Large intestine (tissue), 3 donors: ENCODE measurements around the gene SGK2. TPM values are rescaled to one million over a fixed set of nuclear protein-coding genes. Genes with fewer than 3 reads are reported as not detected.
A peak's percentile ranks its signal among the peaks of the same experiment; 100 is the strongest.
"Not testable (repeated sequence)": the region's sequence is repeated elsewhere in the genome, so short reads cannot be mapped to it uniquely, and the experiment has no call there.

Source experiments
- DNase-seq, 2 donors: peaks; one replicate each; pipeline versions ENCODE4 v3.0.0 to v3.0.0-alpha.2; 2013
- H3K27ac ChIP-seq: one replicate; pipeline ENCODE4 v1.5.1; 2013; ENCODE audit warnings: low read length
- H3K27me3 ChIP-seq: 2 replicates; pipeline ENCODE4 v1.6.1; 2013; ENCODE audit warnings: low read length; ENCODE audit not compliant: control insufficient read depth, insufficient read depth
- H3K36me3 ChIP-seq: 2 replicates; pipeline ENCODE4 v1.6.1; 2013; ENCODE audit warnings: low read length; ENCODE audit not compliant: control insufficient read depth, insufficient read depth
- H3K4me1 ChIP-seq: one replicate; pipeline ENCODE4 v1.6.1; 2013; ENCODE audit warnings: low read length; ENCODE audit not compliant: control insufficient read depth, insufficient read depth
- H3K4me3 ChIP-seq: one replicate; pipeline ENCODE4 v1.5.1; 2013; ENCODE audit warnings: low read length
- H3K9me3 ChIP-seq: one replicate; pipeline ENCODE4 v1.6.1; 2013; ENCODE audit warnings: mild to moderate bottlenecking, low read depth, low read length, moderate library complexity; ENCODE audit not compliant: control insufficient read depth
- WGBS: methylation state at CpG from one replicate; pipeline ENCODE4 v1.1.5; 2013; ENCODE audit warnings: low lambda C conversion rate; ENCODE audit not compliant: insufficient coverage; 5-methylcytosine and 5-hydroxymethylcytosine counted together
- polyA plus RNA-seq: library from polyadenylated mRNA; unstranded; fragments of 120-200 nt; gene quantifications from one replicate; pipeline ENCODE4 v1.2.1, GENCODE V29; 2013

SGK2 gene
- polyA plus RNA-seq, 1 donor: 21.9 TPM

DNA sequence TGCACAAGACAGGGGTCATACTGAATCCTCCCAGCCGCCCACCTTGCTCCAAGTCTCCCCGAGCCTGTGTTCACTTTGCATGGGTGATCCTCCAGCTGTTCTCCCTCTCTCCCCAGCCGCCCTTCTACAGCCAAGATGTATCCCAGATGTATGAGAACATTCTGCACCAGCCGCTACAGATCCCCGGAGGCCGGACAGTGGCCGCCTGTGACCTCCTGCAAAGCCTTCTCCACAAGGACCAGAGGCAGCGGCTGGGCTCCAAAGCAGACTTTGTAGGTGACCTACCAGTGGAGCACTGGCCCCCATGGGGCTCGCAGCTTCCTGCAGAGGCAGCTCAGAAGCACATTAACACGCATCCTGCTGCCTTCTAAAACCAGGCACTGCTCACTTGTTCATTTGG is 17.3 kb downstream of the SGK2 start:
- H3K27me3 ChIP-seq: no peaks in the 10 kb centered on the region
- H3K9me3 ChIP-seq: no peaks in the 10 kb centered on the region
- no peak overlapping the region for H3K27ac ChIP-seq
- no peak overlapping the region for H3K4me3 ChIP-seq
- H3K36me3 ChIP-seq: peaks cover 41% of the 10 kb centered on the region
- DNase-seq: no peak
- H3K4me1 ChIP-seq: peaks cover 3% of the 10 kb centered on the region
- no CpG with 5 or more reads among the region's 10 CpGs for whole genome bisulfite sequencing

GRCh38 chr20:43579861-43580793 is 21.3 kb downstream of the SGK2 start:
- Histone ChIP-seq H3K9me3 (no peaks in the 10 kb centered on the region), H3K27me3 (no peaks in the 10 kb centered on the region), H3K36me3 (peaks cover 33% of the 10 kb centered on the region), H3K4me1 (peaks cover 4% of the 10 kb centered on the region), H3K4me3 (no peak overlapping the region), H3K27ac (no peak overlapping the region)
- DNase-seq: no peak
- 100% methylated on average over 2 of the region's 7 CpGs for WGBS

- H3K9me3 ChIP-seq: no peaks in the 10 kb centered on the region
- peaks cover 18% of the 10 kb centered on the region for H3K36me3 ChIP-seq
- no peaks in the 10 kb centered on the region for H3K27me3 ChIP-seq
- no peak for DNase-seq
- no CpG with 5 or more reads among the region's 7 CpGs for WGBS
- H3K4me3 ChIP-seq: no peak overlapping the region
- peak overlapping the region; percentile 80 for H3K27ac ChIP-seq
- H3K4me1 ChIP-seq: peaks cover 7% of the 10 kb centered on the region
Measured at GRCh38 chr20:43583133-43583864, 24.5 kb downstream of the SGK2 start.

DNA sequence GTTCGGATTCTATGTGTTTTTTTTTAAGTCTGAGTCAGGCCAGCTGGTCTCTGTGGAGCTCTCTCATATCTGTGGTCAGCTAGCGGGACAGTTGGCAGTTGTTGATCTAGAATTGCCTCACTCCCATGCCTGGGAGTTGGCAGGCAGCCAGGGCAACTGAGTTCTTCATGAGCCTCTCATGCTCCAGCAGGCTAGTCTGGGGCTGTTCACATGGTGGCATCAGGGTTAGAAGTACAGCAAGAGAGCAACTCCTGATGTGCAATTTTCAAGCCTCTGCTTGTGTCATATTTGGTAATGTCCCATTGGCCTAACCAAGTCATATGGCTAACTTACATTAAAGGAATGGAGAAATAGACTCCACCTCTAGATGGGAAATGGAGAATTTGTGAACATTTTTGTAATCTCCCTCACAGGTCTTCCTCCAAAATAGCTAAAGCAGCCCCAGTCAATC is 25.2 kb downstream of the SGK2 start:
- 100% methylated on average over 1 of the region's 2 CpGs for WGBS
- H3K9me3 ChIP-seq: no peaks in the 10 kb centered on the region
- peak; percentile 65 to 73 for DNase-seq
- H3K27ac ChIP-seq: peak overlapping the region; percentile 80
- no peaks in the 10 kb centered on the region for H3K27me3 ChIP-seq
- H3K36me3 ChIP-seq: peaks cover 15% of the 10 kb centered on the region
- peaks cover 7% of the 10 kb centered on the region for H3K4me1 ChIP-seq
- no peak overlapping the region for H3K4me3 ChIP-seq

DNA sequence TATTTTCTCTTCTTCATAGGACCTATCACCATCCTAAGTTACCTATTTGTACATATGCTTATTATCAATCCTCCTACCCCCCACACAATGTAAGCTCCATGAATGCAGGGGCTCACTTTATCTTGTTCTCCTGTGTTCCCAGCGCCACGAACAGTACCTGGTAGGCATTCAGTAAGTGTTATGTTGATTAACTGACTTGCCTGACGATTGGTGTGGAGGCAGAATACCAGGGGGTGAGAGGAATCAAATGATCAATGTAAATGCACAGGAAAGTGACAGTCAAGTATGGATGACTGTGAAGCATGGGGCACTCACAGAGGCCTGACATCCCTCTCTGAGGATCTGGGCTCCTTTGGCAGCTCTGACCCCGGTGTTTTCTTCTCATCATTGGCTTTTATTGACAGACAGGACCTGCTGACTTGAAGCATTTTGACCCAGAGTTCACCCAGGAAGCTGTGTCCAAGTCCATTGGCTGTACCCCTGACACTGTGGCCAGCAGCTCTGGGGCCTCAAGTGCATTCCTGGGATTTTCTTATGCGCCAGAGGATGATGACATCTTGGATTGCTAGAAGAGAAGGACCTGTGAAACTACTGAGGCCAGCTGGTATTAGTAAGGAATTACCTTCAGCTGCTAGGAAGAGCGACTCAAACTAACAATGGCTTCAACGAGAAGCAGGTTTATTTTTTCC is 25.8 kb downstream of the SGK2 start:
- Histone ChIP-seq H3K36me3 (peaks cover 12% of the 10 kb centered on the region), H3K27me3 (no peaks in the 10 kb centered on the region), H3K9me3 (no peaks in the 10 kb centered on the region), H3K4me1 (peaks cover 7% of the 10 kb centered on the region), H3K27ac (peak overlapping the region; percentile 80), H3K4me3 (no peak overlapping the region)
- 60% methylated on average over 1 of the region's 7 CpGs for WGBS
- DNase-seq: peak; percentile 80 to 81

DNA sequence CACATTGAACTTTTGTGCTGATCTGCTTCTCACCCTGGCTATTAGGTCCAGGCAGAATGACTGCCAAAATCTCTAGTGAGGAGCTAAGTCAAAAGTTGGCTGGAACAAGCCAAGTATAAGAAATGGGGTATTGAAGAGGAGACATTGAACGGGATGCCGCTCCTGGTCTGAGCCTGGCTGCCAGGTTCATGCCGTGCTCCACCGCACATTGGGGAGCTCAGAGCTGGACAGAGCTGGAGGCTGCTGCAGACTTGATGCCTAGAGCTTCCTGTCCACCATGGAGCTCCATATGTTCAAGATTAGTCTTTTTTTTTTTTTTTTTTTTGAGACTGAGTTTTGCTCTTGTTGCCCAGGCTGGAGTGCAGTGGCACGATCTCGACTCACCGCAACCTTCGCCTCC is 27.8 kb downstream of the SGK2 start:
- Histone ChIP-seq H3K4me3 (no peak overlapping the region), H3K27me3 (no peaks in the 10 kb centered on the region), H3K9me3 (no peaks in the 10 kb centered on the region), H3K36me3 (peaks cover 3% of the 10 kb centered on the region), H3K27ac (no peak overlapping the region), H3K4me1 (peaks cover 11% of the 10 kb centered on the region)
- no CpG with 5 or more reads among the region's 8 CpGs for WGBS
- no peak for DNase-seq

DNA sequence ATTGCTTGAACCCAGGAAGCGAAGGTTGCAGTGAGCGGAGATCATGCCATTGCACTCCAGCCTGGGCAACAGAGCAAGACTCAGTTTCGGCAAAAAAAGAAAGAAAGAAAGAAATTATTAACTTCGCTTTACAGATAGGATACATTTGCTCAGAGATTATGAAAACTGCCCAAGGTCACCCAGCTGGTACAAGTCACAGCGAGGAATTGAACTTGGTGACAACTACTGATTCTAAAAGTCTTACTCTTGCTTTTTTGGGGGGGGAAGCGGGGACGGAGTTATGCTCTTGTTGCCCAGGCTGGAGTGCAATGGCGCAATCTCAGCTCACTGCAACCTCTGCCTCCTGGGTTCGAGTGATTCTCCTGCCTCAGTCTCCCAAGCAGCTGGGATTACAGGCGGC is 29.7 kb downstream of the SGK2 start:
- peaks cover 14% of the 10 kb centered on the region for H3K4me1 ChIP-seq
- not testable (repeated sequence) for H3K4me3 ChIP-seq, H3K27ac ChIP-seq, DNase-seq, H3K9me3 ChIP-seq, H3K27me3 ChIP-seq, H3K36me3 ChIP-seq
- WGBS: no CpG with 5 or more reads among the region's 10 CpGs

DNA sequence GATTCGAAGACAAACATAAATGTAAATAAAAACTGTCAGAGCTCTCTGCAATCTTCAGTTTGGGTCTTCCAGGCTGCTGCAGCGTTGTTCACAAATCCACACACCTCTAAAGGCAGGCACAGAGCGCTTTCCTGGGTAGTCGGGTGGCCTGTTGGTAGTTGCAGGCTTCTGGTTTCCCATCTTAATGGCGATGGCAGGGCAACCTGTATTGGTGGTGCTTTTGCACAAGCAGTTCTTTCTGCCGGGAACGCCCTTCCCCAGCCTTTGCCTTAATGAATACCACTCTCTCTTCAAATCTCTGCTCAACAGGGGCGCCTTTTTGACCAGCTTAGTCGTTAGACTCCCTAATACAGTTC is 31.2 kb downstream of the SGK2 start:
- Histone ChIP-seq H3K4me3 (peak overlapping the region; percentile 78), H3K27ac (peak overlapping the region; percentile 75), H3K4me1 (peaks cover 14% of the 10 kb centered on the region), H3K36me3 (peaks cover 2% of the 10 kb centered on the region), H3K9me3 (no peaks in the 10 kb centered on the region), H3K27me3 (no peaks in the 10 kb centered on the region)
- DNase-seq: no peak
- no CpG with 5 or more reads among the region's 9 CpGs for WGBS

DNA sequence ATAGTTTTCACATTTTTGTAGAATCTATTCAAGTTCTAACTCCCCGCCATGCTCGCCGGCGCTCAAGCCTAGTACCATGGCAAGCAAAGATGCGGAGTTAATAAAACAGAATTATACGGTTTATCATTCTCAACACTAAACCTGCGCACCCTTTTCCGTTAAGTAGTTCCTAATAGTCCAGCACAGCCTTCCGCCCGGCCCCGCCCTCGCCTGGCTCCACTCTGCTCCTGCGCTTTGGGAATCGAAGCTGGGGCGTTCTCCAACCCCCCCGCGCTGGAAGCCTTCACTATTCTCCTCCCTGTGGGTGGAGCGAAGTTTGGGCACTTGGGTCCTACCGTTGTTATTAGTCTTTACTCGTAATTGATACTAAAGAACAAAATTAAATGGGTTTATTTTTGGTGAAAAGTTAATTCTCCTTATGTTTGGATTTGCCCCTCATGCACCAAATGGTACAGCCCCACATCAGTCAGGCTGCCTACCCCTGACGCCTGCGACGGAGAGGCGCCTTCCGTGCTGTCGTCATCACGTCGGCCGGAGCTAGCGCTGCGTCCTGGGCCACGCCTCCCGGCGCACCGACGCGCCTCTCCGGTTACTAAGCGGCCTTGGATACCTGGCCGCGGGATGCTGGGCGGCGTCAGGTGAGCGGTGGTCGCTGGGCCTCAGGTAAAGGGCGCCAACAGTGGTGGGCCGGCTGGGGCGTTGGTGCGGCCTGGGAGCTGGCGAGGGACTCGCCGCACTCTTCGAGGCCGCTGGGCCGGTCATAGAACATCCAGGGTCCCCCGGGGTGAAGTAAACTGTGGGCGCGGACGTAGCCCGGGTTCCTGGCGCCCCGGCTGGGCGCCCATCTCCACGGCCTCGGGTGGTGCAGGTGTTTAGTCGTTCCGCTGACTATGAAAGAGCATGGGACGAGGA is 31.8 kb downstream of the SGK2 start, which contains the start of gene IFT52:
Gene IFT52, plus strand, starts transcription at position 546 of the 912 bp plus-strand sequence. CDS start 3,762 bp downstream, outside the sequence.
- Histone ChIP-seq H3K27me3 (no peaks in the 10 kb centered on the region), H3K27ac (peak within 1 kb of the TSS; percentile 75), H3K36me3 (peaks cover 4% of the 10 kb centered on the region), H3K9me3 (no peaks in the 10 kb centered on the region), H3K4me3 (peak within 1 kb of the TSS; percentile 78), H3K4me1 (peaks cover 8% of the 10 kb centered on the region)
- WGBS: no CpG with 5 or more reads among the region's 68 CpGs
- peak; percentile 96 to 97 for DNase-seq
